DND-41 (cell line): ENCODE data around the gene CCNJL.

Source experiments
- ATAC-seq: fragments of 200-7000 bp; cut with Tn5 transposase; 3 replicates; pipeline ENCODE4 v1.9.1; 2021; ENCODE audit warnings: low read depth; ENCODE audit not compliant: insufficient read depth
- DNase-seq: peaks from one replicate; pipeline ENCODE4 v3.0.0-alpha.2; 2020
- H2AFZ ChIP-seq: 2 replicates; pipeline ENCODE4 v1.6.0; 2012; ENCODE audit warnings: low read depth, low read length
- H3K27ac ChIP-seq: 2 replicates; pipeline ENCODE4 v1.5.1; 2012; ENCODE audit warnings: low read length, inconsistent platforms
- H3K27me3 ChIP-seq: fragments of 200-600 bp; sonication (generic); 2 replicates; pipeline ENCODE4 v1.6.0; 2012; ENCODE audit warnings: low read length, mild to moderate bottlenecking, inconsistent platforms; ENCODE audit not compliant: insufficient read depth, poor library complexity
- H3K36me3 ChIP-seq: 2 replicates; pipeline ENCODE4 v1.5.1; 2012; ENCODE audit warnings: low read length, inconsistent platforms; ENCODE audit not compliant: insufficient read depth
- H3K4me1 ChIP-seq: 2 replicates; pipeline ENCODE4 v1.5.1; 2012; ENCODE audit warnings: mild to moderate bottlenecking, low read length; ENCODE audit not compliant: insufficient read depth
- H3K4me2 ChIP-seq: 2 replicates; pipeline ENCODE4 v1.6.0; 2012; ENCODE audit warnings: mild to moderate bottlenecking, moderate library complexity, low read length, inconsistent platforms; ENCODE audit not compliant: insufficient read depth
- H3K4me3 ChIP-seq, 2 experiments: fragments of 200-600 bp in 1 of 2; shearing (Covaris generic) in 1 of 2; 2 replicates each; pipeline ENCODE4 v1.5.1; 2012 to 2016; ENCODE audit warnings: inconsistent platforms in 2 of 2, low read length in 2 of 2, mild to moderate bottlenecking in 2 of 2, low read depth in 1 of 2, moderate library complexity in 1 of 2
- H3K79me2 ChIP-seq: 2 replicates; pipeline ENCODE4 v1.6.0; 2012; ENCODE audit warnings: low read length, inconsistent platforms; ENCODE audit not compliant: insufficient read depth
- H3K9ac ChIP-seq: 2 replicates; pipeline ENCODE4 v1.6.0; 2012; ENCODE audit warnings: low read depth, mild to moderate bottlenecking, inconsistent platforms, low read length, moderate library complexity
- H3K9me3 ChIP-seq: 2 replicates; pipeline ENCODE4 v1.5.1; 2012; ENCODE audit warnings: low read length, moderate library complexity, mild to moderate bottlenecking, inconsistent platforms; ENCODE audit not compliant: insufficient read depth, severe bottlenecking
- H4K20me1 ChIP-seq: 2 replicates; pipeline ENCODE4 v1.6.0; 2012; ENCODE audit warnings: low read length; ENCODE audit not compliant: insufficient read depth
- CTCF ChIP-seq: IDR thresholded peaks from 2 replicates; pipeline ENCODE4 v1.5.1; 2012; ENCODE audit warnings: borderline replicate concordance, low read length, moderate library complexity, mild to moderate bottlenecking; ENCODE audit not compliant: poor library complexity, severe bottlenecking; ENCODE audit errors: extremely low read depth
- EZH2 ChIP-seq: IDR thresholded peaks from 3 replicates; pipeline ENCODE4 v1.6.1; 2012; ENCODE audit warnings: borderline replicate concordance, low read depth, mild to moderate bottlenecking, moderate library complexity, low read length, inconsistent platforms; ENCODE audit not compliant: severe bottlenecking

The CCNJL gene

GRCh38 chr5:160219356-160219755, 93.0 kb downstream of the CCNJL start:
- Histone ChIP-seq H3K9me3 (no peaks in the 10 kb centered on the region), H3K27me3 (no peaks in the 10 kb centered on the region), H3K79me2 (no peaks in the 10 kb centered on the region), H3K4me1 (no peaks in the 10 kb centered on the region), H3K27ac (no peak overlapping the region), H4K20me1 (no peaks in the 10 kb centered on the region), H2AFZ (no peak overlapping the region), H3K4me3 (no peak overlapping the region), H3K4me2 (no peak overlapping the region), H3K9ac (no peak overlapping the region), H3K36me3 (no peaks in the 10 kb centered on the region)
- ATAC-seq (no peak), DNase-seq (no peak)
- TF ChIP-seq EZH2 (no peak), CTCF (no peak)

GRCh38 chr5:160213537-160213936, 98.8 kb downstream of the CCNJL start:
- H2AFZ ChIP-seq: no peak overlapping the region
- no peak overlapping the region for H3K9ac ChIP-seq
- no peaks in the 10 kb centered on the region for H3K4me1 ChIP-seq
- ATAC-seq (no peak), DNase-seq (no peak)
- TF ChIP-seq CTCF: no peak
- TF ChIP-seq EZH2: no peak
- no peak overlapping the region for H3K4me3 ChIP-seq
- no peak overlapping the region for H3K4me2 ChIP-seq
- H3K79me2 ChIP-seq: no peaks in the 10 kb centered on the region
- H3K27me3 ChIP-seq: peaks cover 3% of the 10 kb centered on the region
- no peaks in the 10 kb centered on the region for H3K9me3 ChIP-seq
- H3K36me3 ChIP-seq: no peaks in the 10 kb centered on the region
- H3K27ac ChIP-seq: no peak overlapping the region
- H4K20me1 ChIP-seq: no peaks in the 10 kb centered on the region

DNA sequence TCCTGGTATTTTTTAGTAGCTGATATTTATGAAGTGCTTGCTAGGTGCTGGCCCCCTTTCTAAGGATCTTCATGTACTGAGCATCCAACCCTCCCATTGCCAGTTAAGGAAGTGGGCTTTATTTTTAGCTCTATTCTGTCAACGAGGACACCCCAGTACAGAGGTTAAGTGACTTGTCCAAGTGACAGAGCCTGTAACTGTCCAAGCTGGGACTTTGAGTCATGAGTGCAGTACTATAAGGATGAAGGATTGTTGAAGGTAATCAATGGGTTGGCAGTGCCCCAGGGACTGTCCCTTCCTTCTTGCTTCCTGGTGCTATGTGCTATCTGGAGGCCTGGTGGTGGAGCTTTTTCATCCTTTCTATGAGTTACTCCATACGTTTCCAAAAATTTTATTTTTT, 101.0 kb downstream of the CCNJL start:
- no peaks in the 10 kb centered on the region for H3K79me2 ChIP-seq
- no peak overlapping the region for H3K4me3 ChIP-seq
- H3K4me1 ChIP-seq: no peaks in the 10 kb centered on the region
- H3K9ac ChIP-seq: no peak overlapping the region
- no peak overlapping the region for H3K27ac ChIP-seq
- DNase-seq: no peak
- no peak overlapping the region for H3K4me2 ChIP-seq
- no peak for TF ChIP-seq EZH2
- TF ChIP-seq CTCF: no peak
- no peaks in the 10 kb centered on the region for H4K20me1 ChIP-seq
- peaks cover 3% of the 10 kb centered on the region for H3K27me3 ChIP-seq
- H2AFZ ChIP-seq: no peak overlapping the region
- H3K9me3 ChIP-seq: no peaks in the 10 kb centered on the region
- no peak for ATAC-seq
- H3K36me3 ChIP-seq: no peaks in the 10 kb centered on the region

DNA sequence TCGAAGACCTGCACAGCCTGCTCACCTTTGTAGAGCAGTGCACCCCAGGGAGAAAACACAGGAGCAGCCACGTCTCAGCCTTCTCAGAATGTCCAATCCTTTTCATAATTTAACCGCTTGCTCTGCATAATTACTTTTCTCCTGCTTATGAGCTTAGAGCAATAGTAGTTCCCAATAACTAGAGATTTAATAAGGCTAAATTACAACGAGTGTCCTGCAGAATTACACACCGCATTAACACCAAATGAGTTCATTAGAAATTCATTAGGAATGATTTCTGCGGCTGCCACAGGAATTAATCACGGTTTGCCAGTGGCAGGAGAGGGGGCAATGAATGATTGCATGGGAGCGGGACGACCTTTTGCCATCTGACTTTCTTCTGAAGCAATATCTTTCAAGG, 101.8 kb downstream of the CCNJL start:
- Histone ChIP-seq H3K9ac (no peak overlapping the region), H3K4me2 (no peak overlapping the region), H3K4me3 (no peak overlapping the region), H3K36me3 (no peaks in the 10 kb centered on the region), H3K9me3 (no peaks in the 10 kb centered on the region), H3K27me3 (peaks cover 3% of the 10 kb centered on the region), H4K20me1 (no peaks in the 10 kb centered on the region), H3K27ac (no peak overlapping the region), H3K79me2 (no peaks in the 10 kb centered on the region), H2AFZ (no peak overlapping the region), H3K4me1 (no peaks in the 10 kb centered on the region)
- DNase-seq (no peak), ATAC-seq (no peak)
- no peak for TF ChIP-seq CTCF
- TF ChIP-seq EZH2: no peak
